IMR-90 (cell line): ENCODE measurements around the gene JAKMIP1. TPM values are rescaled to one million over a fixed set of nuclear protein-coding genes. Genes with fewer than 3 reads are reported as not detected.

Experiments used
- ATAC-seq: fragments of 200-7000 bp; cut with Tn5 transposase; 2 replicates; pipeline ENCODE4 v1.9.1; 2020; ENCODE audit warnings: low read depth, mild to moderate bottlenecking, moderate library complexity
- BruUV-seq: library from RNA; stranded (reverse); fragments of 400-500 nt; replicated peaks from 2 replicates; lab custom pipeline; 2021; lab: Mats Ljungman, UMichigan
- CTCF ChIA-PET: fragments of 300-600 bp; formaldehyde crosslinking; extraction: SDS; loops from one replicate; lab custom pipeline; 2021; ENCODE audit warnings: antibody characterized with exemption; lab: Yijun Ruan, JAX
- POLR2A ChIA-PET: fragments of 300-600 bp; sonication (Branson Sonifier 250); formaldehyde crosslinking; loops from one replicate; lab custom pipeline; 2022; ENCODE audit warnings: antibody characterized with exemption; ENCODE audit not compliant: unreplicated experiment; lab: Charles Lee
- DNase-seq: peaks from one replicate; pipeline ENCODE4 v3.0.0; 2013
- H2AFZ ChIP-seq: replicated peaks from 2 replicates; pipeline ENCODE3; 2013; ENCODE audit warnings: low read length, mild to moderate bottlenecking; ENCODE audit not compliant: poor library complexity
- H2AK5ac ChIP-seq: 2 replicates; pipeline ENCODE4 v1.6.1; 2013; ENCODE audit warnings: low read depth, low read length, inconsistent platforms
- H2AK9ac ChIP-seq: replicated peaks from 2 replicates; pipeline ENCODE3; 2013; ENCODE audit warnings: mild to moderate bottlenecking, low read depth, low read length, moderate library complexity; ENCODE audit not compliant: poor library complexity
- H2BK120ac ChIP-seq: 2 replicates; pipeline ENCODE4 v1.6.1; 2013; ENCODE audit warnings: low read depth, low read length, inconsistent platforms
- H2BK15ac ChIP-seq: 3 replicates; pipeline ENCODE4 v1.6.1; 2013; ENCODE audit warnings: low read depth, low read length, inconsistent platforms
- H2BK20ac ChIP-seq: 2 replicates; pipeline ENCODE4 v1.6.1; 2013; ENCODE audit warnings: low read depth, mild to moderate bottlenecking, inconsistent platforms, low read length, moderate library complexity
- H2BK5ac ChIP-seq: 2 replicates; pipeline ENCODE4 v1.6.1; 2013; ENCODE audit warnings: mild to moderate bottlenecking, low read depth, low read length, inconsistent platforms; ENCODE audit not compliant: poor library complexity, severe bottlenecking
- H3K14ac ChIP-seq: replicated peaks from 2 replicates; pipeline ENCODE4 v1.6.1; 2013; ENCODE audit warnings: low read depth, low read length, inconsistent platforms
- H3K18ac ChIP-seq: 2 replicates; pipeline ENCODE4 v1.6.1; 2013; ENCODE audit warnings: low read depth, low read length, control low read depth
- H3K23ac ChIP-seq: 2 replicates; pipeline ENCODE4 v1.6.1; 2013; ENCODE audit warnings: low read depth, low read length, inconsistent platforms
- H3K27ac ChIP-seq: 2 replicates; pipeline ENCODE4 v1.5.1; 2013; ENCODE audit warnings: mild to moderate bottlenecking, control low read depth, low read length; ENCODE audit not compliant: insufficient read depth
- H3K27me3 ChIP-seq: 2 replicates; pipeline ENCODE4 v1.6.1; 2013; ENCODE audit warnings: low read length; ENCODE audit not compliant: control insufficient read depth, insufficient read depth
- H3K36me3 ChIP-seq: 2 replicates; pipeline ENCODE4 v1.6.1; 2013; ENCODE audit warnings: low read length, mixed read lengths; ENCODE audit not compliant: control insufficient read depth, insufficient read depth
- H3K4ac ChIP-seq: 2 replicates; pipeline ENCODE4 v1.6.1; 2013; ENCODE audit warnings: low read depth, low read length, inconsistent platforms
- H3K4me1 ChIP-seq: 2 replicates; pipeline ENCODE4 v1.6.1; 2013; ENCODE audit warnings: low read length, mixed read lengths; ENCODE audit not compliant: control insufficient read depth, insufficient read depth
- H3K4me2 ChIP-seq: 2 replicates; pipeline ENCODE4 v1.6.1; 2013; ENCODE audit warnings: low read depth, mild to moderate bottlenecking, control low read depth, low read length, moderate library complexity
- H3K4me3 ChIP-seq: 2 replicates; pipeline ENCODE4 v1.5.1; 2013; ENCODE audit warnings: low read depth, mild to moderate bottlenecking, control low read depth, low read length, moderate library complexity; ENCODE audit not compliant: insufficient read depth
- H3K56ac ChIP-seq: 2 replicates; pipeline ENCODE4 v1.6.1; 2013; ENCODE audit warnings: low read length, inconsistent platforms; ENCODE audit not compliant: insufficient read depth; ENCODE audit errors: extremely low read depth
- H3K79me1 ChIP-seq, 2 experiments: 2 replicates each; pipeline ENCODE4 v1.6.1; 2013; ENCODE audit warnings: low read length in 2 of 2, inconsistent platforms in 1 of 2, low read depth in 1 of 2
- H3K9ac ChIP-seq: 2 replicates; pipeline ENCODE4 v1.6.1; 2013; ENCODE audit warnings: low read depth, low read length, control low read depth
- H3K9me1 ChIP-seq: 2 replicates; pipeline ENCODE4 v1.6.1; 2013; ENCODE audit warnings: low read length, inconsistent platforms; ENCODE audit not compliant: insufficient read depth
- H3K9me3 ChIP-seq: 2 replicates; pipeline ENCODE4 v1.6.1; 2013; ENCODE audit warnings: low read length; ENCODE audit not compliant: control insufficient read depth, insufficient read depth
- H4K20me1 ChIP-seq: 2 replicates; pipeline ENCODE4 v1.6.1; 2013; ENCODE audit warnings: low read length, inconsistent platforms; ENCODE audit not compliant: insufficient read depth
- H4K5ac ChIP-seq: 2 replicates; pipeline ENCODE4 v1.6.1; 2013; ENCODE audit warnings: mild to moderate bottlenecking, low read depth, low read length, control low read depth
- H4K8ac ChIP-seq, 2 experiments: 2 replicates each; pipeline ENCODE4 v1.6.1; 2013; ENCODE audit warnings: low read depth in 2 of 2, low read length in 2 of 2, control low read depth in 1 of 2, inconsistent platforms in 1 of 2
- H4K91ac ChIP-seq: 2 replicates; pipeline ENCODE4 v1.6.1; 2013; ENCODE audit warnings: low read depth, low read length, inconsistent platforms; ENCODE audit not compliant: insufficient read depth
- BHLHE40 ChIP-seq: fragments of 150-350 bp; IDR thresholded peaks from 2 replicates; pipeline ENCODE4 v1.6.1; 2016; ENCODE audit warnings: mild to moderate bottlenecking, low read depth, low read length
- CEBPB ChIP-seq: IDR thresholded peaks from 2 replicates; pipeline ENCODE4 v1.6.1; 2012; ENCODE audit warnings: low read depth, low read length, improper control_type of control experiment
- CHD1 ChIP-seq: IDR thresholded peaks from 2 replicates; pipeline ENCODE4 v1.6.1; 2012; ENCODE audit warnings: low read depth, low read length, improper control_type of control experiment
- CTCF ChIP-seq: conservative IDR thresholded peaks from 2 replicates; pipeline ENCODE4 v1.5.1; 2012; ENCODE audit warnings: mild to moderate bottlenecking, low read depth, low read length, improper control_type of control experiment
- ELK1 ChIP-seq: fragments of 150-350 bp; IDR thresholded peaks from 2 replicates; pipeline ENCODE4 v1.6.1; 2016; ENCODE audit warnings: low read depth, mild to moderate bottlenecking, low read length, moderate library complexity, borderline replicate concordance
- FOS ChIP-seq: fragments of 150-350 bp; IDR thresholded peaks from 2 replicates; pipeline ENCODE4 v1.6.1; 2016; ENCODE audit warnings: low read depth, low read length
- MAFK ChIP-seq: IDR thresholded peaks from 2 replicates; pipeline ENCODE4 v1.6.1; 2012; ENCODE audit warnings: low read depth, low read length, improper control_type of control experiment
- MAZ ChIP-seq: IDR thresholded peaks from 2 replicates; pipeline ENCODE4 v1.6.1; 2012; ENCODE audit warnings: low read depth, mild to moderate bottlenecking, low read length, improper control_type of control experiment, moderate library complexity, borderline replicate concordance
- MXI1 ChIP-seq: IDR thresholded peaks from 2 replicates; pipeline ENCODE4 v1.6.1; 2012; ENCODE audit warnings: low read depth, mild to moderate bottlenecking, low read length, moderate library complexity, borderline replicate concordance
- NFE2L2 ChIP-seq: fragments of 150-350 bp; IDR thresholded peaks from 2 replicates; pipeline ENCODE4 v1.6.1; 2016; ENCODE audit warnings: low read depth, mild to moderate bottlenecking, low read length
- POLR2A ChIP-seq: IDR thresholded peaks from 2 replicates; pipeline ENCODE4 v1.6.1; 2012; ENCODE audit warnings: mild to moderate bottlenecking, low read depth, low read length
- RAD21 ChIP-seq: IDR thresholded peaks from 2 replicates; pipeline ENCODE4 v1.6.1; 2012; ENCODE audit warnings: low read length, improper control_type of control experiment
- RCOR1 ChIP-seq: IDR thresholded peaks from 2 replicates; pipeline ENCODE4 v1.6.1; 2012; ENCODE audit warnings: mild to moderate bottlenecking, low read length, improper control_type of control experiment; ENCODE audit not compliant: insufficient replicate concordance
- RFX5 ChIP-seq: IDR thresholded peaks from 2 replicates; pipeline ENCODE4 v1.8.0; 2012; ENCODE audit warnings: low read depth, mild to moderate bottlenecking, low read length, moderate library complexity
- SMC3 ChIP-seq: fragments of 150-350 bp; IDR thresholded peaks from 2 replicates; pipeline ENCODE4 v1.6.1; 2016; ENCODE audit warnings: low read depth, mild to moderate bottlenecking, antibody characterized with exemption, low read length, moderate library complexity
- USF2 ChIP-seq: fragments of 150-350 bp; IDR thresholded peaks from 2 replicates; pipeline ENCODE4 v1.6.1; 2017; ENCODE audit warnings: mild to moderate bottlenecking, antibody characterized with exemption, low read length, low read depth
- WGBS, 2 experiments: methylation state at CpG; one replicate each; pipeline versions ENCODE4 v1.1.5 to v1.1.7; 2013; ENCODE audit warnings: missing lambda C conversion rate in 2 of 2; ENCODE audit not compliant: insufficient read length in 1 of 2; ENCODE audit errors: extremely low coverage in 2 of 2; 5-methylcytosine and 5-hydroxymethylcytosine counted together
- dilution Hi-C: fragments of 300-500 bp; cut with HindIII; formaldehyde crosslinking; loops from one replicate; pipeline ENCODE4 v1.14.3; 2018; ENCODE audit warnings: low sequenced_read_pairs; ENCODE audit not compliant: unreplicated experiment
- in situ Hi-C: fragments of 300-500 bp; cut with MboI; formaldehyde crosslinking; loops from 3 replicates; pipeline ENCODE4 v1.14.3; 2019; ENCODE audit warnings: low sequenced_read_pairs, inconsistent platforms, mixed read lengths
- intact Hi-C: fragments of 100-400 bp; cut with micrococcal nuclease; formaldehyde crosslinking; loops from 2 replicates; pipeline ENCODE4 v1.10.0; 2022
- polyA plus RNA-seq, 3 experiments: library from polyadenylated mRNA; depleted of rRNA; stranded (reverse); fragments of >200 nt; gene quantifications; 2 replicates each; pipeline ENCODE4 v1.2.3, GENCODE V29; 2012; ENCODE audit warnings: low replicate concordance in 1 of 3
- total RNA-seq: library from RNA; depleted of rRNA; stranded (reverse); fragments of >200 nt; gene quantifications from 2 replicates; pipeline ENCODE4 v1.2.3, GENCODE V29; 2012

Gene JAKMIP1
- total and polyA plus RNA-seq, 2 of the 4 experiments (the other 2 are of a cell fraction): not detected

- Histone ChIP-seq H2BK5ac (no peak overlapping the region), H3K9ac (no peak overlapping the region), H4K20me1 (no peaks in the 10 kb centered on the region), H2AK9ac (no peak overlapping the region), H3K27me3 (peaks cover 2% of the 10 kb centered on the region; the same call in 1 of the 2 replicates), H3K4me1 (no peaks in the 10 kb centered on the region), H3K27ac (no peak overlapping the region), H4K91ac (no peak overlapping the region), H4K5ac (no peak overlapping the region), H2BK120ac (no peak overlapping the region), H3K18ac (no peak overlapping the region), H3K56ac (no peak overlapping the region), H4K8ac (no peak overlapping the region), H3K9me3 (peaks cover 13% of the 10 kb centered on the region; the same call in 1 of the 2 replicates), H3K4me3 (no peak overlapping the region), H3K23ac (no peak overlapping the region), H3K4ac (no peak overlapping the region), H3K4me2 (no peak overlapping the region), H2AK5ac (no peak overlapping the region), H2AFZ (no peak overlapping the region), H3K36me3 (no peaks in the 10 kb centered on the region), H3K14ac (no peak overlapping the region), H2BK20ac (no peak overlapping the region), H2BK15ac (no peak overlapping the region), H3K9me1 (no peaks in the 10 kb centered on the region), H3K79me1 (no peaks in the 10 kb centered on the region)
- TF ChIP-seq NFE2L2: no peak
- no peak for TF ChIP-seq BHLHE40
- TF ChIP-seq RFX5: no peak
- no peak for TF ChIP-seq FOS
- no peak for TF ChIP-seq MAZ
- TF ChIP-seq RAD21: no peak
- no peak for TF ChIP-seq CEBPB
- TF ChIP-seq MAFK: no peak
- no peak for TF ChIP-seq CTCF
- TF ChIP-seq CHD1: no peak
- TF ChIP-seq POLR2A: no peak
- no peak for TF ChIP-seq RCOR1
- no peak for TF ChIP-seq MXI1
- no peak for TF ChIP-seq ELK1
- no peak for TF ChIP-seq SMC3
- TF ChIP-seq USF2: no peak
- ATAC-seq (no peak), DNase-seq (no peak)
- ChIA-PET CTCF (no interaction called here), POLR2A (no interaction called here)
- no CpG with 5 or more reads among the region's 2 CpGs for WGBS, 2 experiments
- intact Hi-C loops: no loop called here
- no TSS peak for BruUV-seq
- in situ Hi-C loops: no loop called here
- dilution Hi-C loops: no loop called here
Observed at GRCh38 chr4:6123541-6123940, 76.8 kb downstream of the JAKMIP1 start.
